SK-N-SH (cell line): Measurements from ENCODE around the gene SHC3. TPM values are rescaled to one million over a fixed set of nuclear protein-coding genes. Genes with fewer than 3 reads are reported as not detected.

Experiments
- CTCF ChIA-PET: fragments of 300-600, 350-600 bp; formaldehyde crosslinking; extraction: SDS; loops from one replicate; lab custom pipeline; 2021; lab: Yijun Ruan, JAX
- POLR2A ChIA-PET: fragments of 350-600 bp; sonication (Branson Sonifier 250); formaldehyde crosslinking; extraction: SDS; loops from one replicate; lab custom pipeline; 2020; ENCODE audit warnings: antibody characterized with exemption, inconsistent platforms; lab: Yijun Ruan, JAX
- DNase-seq: peaks from one replicate; pipeline ENCODE4 v3.0.0; 2012
- H2AFZ ChIP-seq: fragments of 200-600 bp; sonication (generic); 2 replicates; pipeline ENCODE4 v1.8.1; 2016; ENCODE audit warnings: antibody characterized with exemption, mild to moderate bottlenecking, low read depth
- H3F3A ChIP-seq: fragments of 200-600 bp; sonication (generic); replicated peaks from 2 replicates; pipeline ENCODE3; 2016; ENCODE audit warnings: antibody characterized with exemption, mild to moderate bottlenecking; ENCODE audit not compliant: insufficient read depth
- H3K27ac ChIP-seq, 2 experiments: fragments of 200-500 bp in 1 of 2; fragments of 200-600 bp in 1 of 2; sonication (Bioruptor generic) in 1 of 2; sonication (generic), shearing (Covaris generic) in 1 of 2; 2 replicates each; pipeline versions ENCODE4 v1.5.1 to v1.6.1; 2014 to 2016; ENCODE audit warnings: low read depth in 2 of 2, inconsistent platforms in 1 of 2, low read length in 1 of 2, mild to moderate bottlenecking in 1 of 2, mixed read lengths in 1 of 2
- H3K27me3 ChIP-seq: fragments of 200-600 bp; sonication (generic), shearing (Covaris generic); 2 replicates; pipeline ENCODE4 v1.6.1; 2016; ENCODE audit warnings: mixed run types; ENCODE audit not compliant: insufficient read depth
- H3K36me3 ChIP-seq, 2 experiments: fragments of 200-500 bp in 1 of 2; fragments of 200-600 bp in 1 of 2; sonication (Bioruptor generic) in 1 of 2; sonication (generic) in 1 of 2; replicated peaks in 1 of 2; 2 replicates each; pipeline versions ENCODE3 to v1.5.1; 2014 to 2016; ENCODE audit warnings: low read length in 1 of 2, mild to moderate bottlenecking in 1 of 2; ENCODE audit not compliant: insufficient read depth in 2 of 2, control insufficient read depth in 1 of 2
- H3K4me1 ChIP-seq, 2 experiments: fragments of 200-500 bp in 1 of 2; fragments of 200-600 bp in 1 of 2; sonication (Bioruptor generic) in 1 of 2; sonication (generic), shearing (Covaris generic) in 1 of 2; 2 replicates each; pipeline versions ENCODE4 v1.5.1 to v1.6.1; 2014 to 2016; ENCODE audit warnings: low read depth in 1 of 2, low read length in 1 of 2, mixed run types in 1 of 2; ENCODE audit not compliant: insufficient read depth in 2 of 2, control insufficient read depth in 1 of 2
- H3K4me2 ChIP-seq: fragments of 200-600 bp; sonication (generic), shearing (Covaris generic); 2 replicates; pipeline ENCODE4 v1.6.1; 2017; ENCODE audit warnings: mixed run types
- H3K4me3 ChIP-seq, 2 experiments: fragments of 200-500 bp in 1 of 2; fragments of 200-600 bp in 1 of 2; sonication (Bioruptor generic) in 1 of 2; sonication (generic), shearing (Covaris generic) in 1 of 2; 2 replicates each; pipeline versions ENCODE4 v1.5.1 to v1.8.1; 2014 to 2016; ENCODE audit warnings: low read depth in 2 of 2, inconsistent platforms in 1 of 2, low read length in 1 of 2, mild to moderate bottlenecking in 1 of 2, mixed read lengths in 1 of 2, moderate library complexity in 1 of 2
- H3K79me2 ChIP-seq: fragments of 200-600 bp; sonication (generic); 2 replicates; pipeline ENCODE4 v1.8.1; 2017; ENCODE audit warnings: mild to moderate bottlenecking; ENCODE audit not compliant: insufficient read depth
- H3K9ac ChIP-seq: fragments of 200-600 bp; sonication (generic); 2 replicates; pipeline ENCODE4 v1.6.1; 2017; ENCODE audit warnings: mixed run types
- H3K9me2 ChIP-seq: fragments of 200-600 bp; sonication (generic); 2 replicates; pipeline ENCODE4 v1.6.1; 2017; ENCODE audit warnings: mixed run types
- H3K9me3 ChIP-seq: fragments of 200-600 bp; sonication (generic); 2 replicates; pipeline ENCODE4 v1.6.1; 2017; ENCODE audit warnings: mixed run types, mild to moderate bottlenecking, moderate library complexity
- H4K20me1 ChIP-seq: fragments of 200-600 bp; sonication (generic); 2 replicates; pipeline ENCODE4 v1.6.1; 2017; ENCODE audit warnings: mild to moderate bottlenecking, mixed run types; ENCODE audit not compliant: insufficient read depth
- CHD2 ChIP-seq: fragments of 150-350 bp; IDR thresholded peaks from 2 replicates; pipeline ENCODE4 v1.6.1; 2018; ENCODE audit warnings: low read length; ENCODE audit not compliant: partially characterized antibody
- CTCF ChIP-seq: fragments of 200-600 bp; sonication (generic); IDR thresholded peaks from 2 replicates; pipeline ENCODE4 v1.6.1; 2017; ENCODE audit warnings: antibody characterized with exemption, mild to moderate bottlenecking, moderate library complexity
- EP300 ChIP-seq, 2 experiments: IDR thresholded peaks; 2 replicates each; pipeline versions ENCODE4 v1.4.0 to v1.6.1; 2012; ENCODE audit warnings: borderline replicate concordance in 1 of 2, low read depth in 1 of 2, low read length in 1 of 2
- IRF3 ChIP-seq: fragments of 150-350 bp; IDR thresholded peaks from 2 replicates; pipeline ENCODE4 v1.6.1; 2016; ENCODE audit warnings: mild to moderate bottlenecking, low read depth, low read length
- MAX ChIP-seq: IDR thresholded peaks from 2 replicates; pipeline ENCODE4 v1.4.0; 2012; ENCODE audit warnings: low read depth
- NFIC ChIP-seq: IDR thresholded peaks from 2 replicates; pipeline ENCODE4 v1.4.0; 2012; ENCODE audit warnings: borderline replicate concordance
- RAD21 ChIP-seq: IDR thresholded peaks from 2 replicates; pipeline ENCODE4 v1.6.1; 2012; ENCODE audit warnings: mild to moderate bottlenecking, low read length
- RCOR1 ChIP-seq: fragments of 150-350 bp; IDR thresholded peaks from 2 replicates; pipeline ENCODE4 v1.6.1; 2017; ENCODE audit warnings: antibody characterized with exemption, low read length
- SMC3 ChIP-seq: IDR thresholded peaks from 2 replicates; pipeline ENCODE4 v1.6.1; 2012; ENCODE audit warnings: low read depth, low read length, improper control_type of control experiment
- TCF12 ChIP-seq: IDR thresholded peaks from 2 replicates; pipeline ENCODE4 v1.4.0; 2012
- TEAD4 ChIP-seq: IDR thresholded peaks from 2 replicates; pipeline ENCODE4 v1.4.0; 2012; ENCODE audit warnings: mild to moderate bottlenecking, borderline replicate concordance; ENCODE audit not compliant: insufficient read depth
- USF2 ChIP-seq: fragments of 150-350 bp; IDR thresholded peaks from 2 replicates; pipeline ENCODE4 v1.6.1; 2017; ENCODE audit warnings: antibody characterized with exemption, low read length, low read depth, borderline replicate concordance
- ZBTB33 ChIP-seq: IDR thresholded peaks from 2 replicates; pipeline ENCODE4 v1.4.0; 2012; ENCODE audit warnings: low read depth, borderline replicate concordance
- WGBS: methylation state at CpG from one replicate; pipeline ENCODE4 v1.1.6; 2017; ENCODE audit warnings: low lambda C conversion rate; 5-methylcytosine and 5-hydroxymethylcytosine counted together
- polyA plus RNA-seq, 3 experiments: library from polyadenylated mRNA; depleted of rRNA; stranded (reverse); fragments of >200 nt; gene quantifications; 2 replicates each; pipeline ENCODE4 v1.2.3, GENCODE V29; 2012

The SHC3 gene
- polyA plus RNA-seq, 1 of the 3 experiments (the other 2 are of a cell fraction): 3.2 TPM

- POLR2A ChIA-PET: no interaction called here
- peaks cover 3 to 13% of the 10 kb centered on the region in 2 experiments for H3K36me3 ChIP-seq
- no peaks in the 10 kb centered on the region for H3K9me2 ChIP-seq
- no peaks in the 10 kb centered on the region for H3K9me3 ChIP-seq
- no peaks in the 10 kb centered on the region for H4K20me1 ChIP-seq
- 20% methylated on average over 2 of the region's 2 CpGs for WGBS
- DNase-seq: peak; percentile 44
- H3K79me2 ChIP-seq: no peaks in the 10 kb centered on the region
- H3K9ac ChIP-seq: no peak overlapping the region
- H3K4me2 ChIP-seq: no peak overlapping the region
- no peak overlapping the region for H2AFZ ChIP-seq
- CTCF ChIA-PET: interaction anchor here (1.6 kb wide), 1 partner anchor 413 kb away, joined by 6 read pairs; no protein-coding TSS in a partner anchor
- H3K27me3 ChIP-seq: no peaks in the 10 kb centered on the region
- H3K4me3 ChIP-seq: no peak overlapping the region
- H3F3A ChIP-seq: no peaks in the 10 kb centered on the region
- peak overlapping the region in 1 of 2 experiments; percentile 71; a peak in 2 of 4 replicates for H3K27ac ChIP-seq
- H3K4me1 ChIP-seq: peaks cover 9 to 15% of the 10 kb centered on the region in 2 experiments; a peak in 3 of 4 replicates
- no peak for TF ChIP-seq CHD2
- peak; percentile 62 for TF ChIP-seq NFIC
- TF ChIP-seq, all 33 proteins: peak for 1
Observed at GRCh38 chr9:89006267-89006666, 172.4 kb downstream of the SHC3 start.

GRCh38 chr9:89005323-89005722 lies 173.3 kb downstream of the SHC3 start:
- H3K27ac ChIP-seq: no peak overlapping the region
- no peak for TF ChIP-seq USF2
- TF ChIP-seq RCOR1: no peak
- H3K27me3 ChIP-seq: no peaks in the 10 kb centered on the region
- no peaks in the 10 kb centered on the region for H3K9me3 ChIP-seq
- peaks cover 14 to 18% of the 10 kb centered on the region in 2 experiments for H3K4me1 ChIP-seq
- POLR2A ChIA-PET: no interaction called here
- no peak overlapping the region for H3K4me2 ChIP-seq
- no peaks in the 10 kb centered on the region for H3K79me2 ChIP-seq
- peaks cover 3 to 13% of the 10 kb centered on the region in 2 experiments for H3K36me3 ChIP-seq
- CTCF ChIA-PET: interaction anchor here (0.7 to 1.6 kb wide), 2 partner anchors 412 to 429 kb away, joined by 3 to 6 read pairs; no protein-coding TSS in a partner anchor
- H2AFZ ChIP-seq: no peak overlapping the region
- H3F3A ChIP-seq: peaks cover 2% of the 10 kb centered on the region
- no peak overlapping the region for H3K4me3 ChIP-seq
- no peaks in the 10 kb centered on the region for H4K20me1 ChIP-seq
- H3K9me2 ChIP-seq: no peaks in the 10 kb centered on the region
- no peak overlapping the region for H3K9ac ChIP-seq
- DNase-seq: no peak
- WGBS: 94% methylated on average over 9 of the region's 9 CpGs

GRCh38 chr9:89002987-89003386 lies 175.6 kb downstream of the SHC3 start:
- H3K79me2 ChIP-seq: no peaks in the 10 kb centered on the region
- no peak overlapping the region for H3K27ac ChIP-seq
- H3K9me2 ChIP-seq: no peaks in the 10 kb centered on the region
- H3K9ac ChIP-seq: no peak overlapping the region
- WGBS: 95% methylated on average over 6 of the region's 6 CpGs
- peaks cover 26 to 34% of the 10 kb centered on the region in 2 experiments for H3K4me1 ChIP-seq
- H3K9me3 ChIP-seq: no peaks in the 10 kb centered on the region
- H3K4me2 ChIP-seq: no peak overlapping the region
- no peaks in the 10 kb centered on the region for H4K20me1 ChIP-seq
- H2AFZ ChIP-seq: no peak overlapping the region
- no peak for DNase-seq
- POLR2A ChIA-PET: no interaction called here
- no peaks in the 10 kb centered on the region for H3K27me3 ChIP-seq
- CTCF ChIA-PET: interaction anchor here (0.6 to 1.6 kb wide), 2 partner anchors 202 to 410 kb away, joined by 3 to 5 read pairs; no protein-coding TSS in a partner anchor
- peaks cover 3 to 13% of the 10 kb centered on the region in 2 experiments for H3K36me3 ChIP-seq
- peaks cover 3% of the 10 kb centered on the region for H3F3A ChIP-seq
- no peak overlapping the region for H3K4me3 ChIP-seq
- no peak for TF ChIP-seq RCOR1
- no peak for TF ChIP-seq ZBTB33
- TF ChIP-seq CTCF: no peak
- TF ChIP-seq USF2: no peak
- TF ChIP-seq TEAD4: no peak
- TF ChIP-seq TCF12: no peak
- no peak for TF ChIP-seq MAX
- TF ChIP-seq EP300 (IDR thresholded peaks at IDR 0.05; ENCODE audit: borderline replicate concordance in 1 of 2, low read depth in 1 of 2, low read length in 1 of 2): no peak
- TF ChIP-seq RAD21: no peak
- no peak for TF ChIP-seq IRF3
- TF ChIP-seq SMC3: no peak
